Stimulated activated CD4-positive, alpha-beta T cell treated with anti-CD3 and anti-CD28 coated beads, Interleukin-15, amount 100 ng/mL, for 24 hours (primary cell): ENCODE measurements around the gene C19orf85.

ENCODE experiments used
- DNase-seq: peaks from one replicate; pipeline ENCODE4 v3.0.0-alpha.2; 2020

The C19orf85 gene

GRCh38 chr19:55488986-55489710 lies 24.6 kb upstream of the C19orf85 start:
- no peak for DNase-seq

DNA sequence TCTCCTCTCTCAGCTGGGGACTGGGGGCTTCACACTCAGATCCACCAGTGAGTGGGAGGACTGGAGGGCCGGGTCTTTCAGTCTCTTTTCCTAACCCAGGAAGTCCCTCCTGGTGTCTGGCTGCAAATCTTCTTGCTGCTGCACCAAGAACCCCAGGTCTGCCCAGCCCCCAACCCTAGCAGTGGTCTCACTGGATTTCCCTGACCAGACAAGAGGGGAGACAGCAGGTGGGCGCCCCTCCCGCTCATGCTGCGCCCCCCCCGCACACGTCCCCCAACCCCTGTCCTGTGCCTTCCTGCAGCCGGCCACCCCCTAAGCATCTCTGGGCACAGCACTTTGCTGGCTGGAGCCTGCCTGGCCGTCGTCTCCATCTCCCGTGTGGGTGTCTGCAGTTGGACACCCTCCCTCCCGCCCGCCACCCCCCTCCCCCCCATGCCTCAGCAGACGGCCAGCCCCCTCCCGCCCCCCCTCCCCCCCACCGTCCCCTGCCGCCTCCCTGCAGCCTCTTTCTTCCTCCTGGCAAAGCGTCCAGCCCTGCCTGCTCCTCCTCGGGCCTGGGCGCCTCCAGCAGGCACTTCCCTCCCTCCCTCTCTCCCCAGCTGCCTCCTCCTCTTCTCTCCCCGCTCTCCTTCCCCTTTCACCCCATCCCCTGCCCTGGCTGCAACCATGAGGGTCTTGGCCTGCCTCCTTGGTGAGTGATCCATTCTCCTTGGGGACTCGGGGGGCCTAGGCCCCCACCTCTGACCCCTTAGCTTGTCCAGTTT lies 23.6 kb upstream of the C19orf85 start, which contains the start of gene SSC5D:
SSC5D (plus strand) TSS at position 513 of the 764 bp plus-strand sequence; CDS start at position 667, 154 bp downstream.
- no peak for DNase-seq

- DNase-seq = peak; percentile 78
These were observed 22.7 kb upstream of the C19orf85 start for GRCh38 chr19:55486971-55487923.

DNA sequence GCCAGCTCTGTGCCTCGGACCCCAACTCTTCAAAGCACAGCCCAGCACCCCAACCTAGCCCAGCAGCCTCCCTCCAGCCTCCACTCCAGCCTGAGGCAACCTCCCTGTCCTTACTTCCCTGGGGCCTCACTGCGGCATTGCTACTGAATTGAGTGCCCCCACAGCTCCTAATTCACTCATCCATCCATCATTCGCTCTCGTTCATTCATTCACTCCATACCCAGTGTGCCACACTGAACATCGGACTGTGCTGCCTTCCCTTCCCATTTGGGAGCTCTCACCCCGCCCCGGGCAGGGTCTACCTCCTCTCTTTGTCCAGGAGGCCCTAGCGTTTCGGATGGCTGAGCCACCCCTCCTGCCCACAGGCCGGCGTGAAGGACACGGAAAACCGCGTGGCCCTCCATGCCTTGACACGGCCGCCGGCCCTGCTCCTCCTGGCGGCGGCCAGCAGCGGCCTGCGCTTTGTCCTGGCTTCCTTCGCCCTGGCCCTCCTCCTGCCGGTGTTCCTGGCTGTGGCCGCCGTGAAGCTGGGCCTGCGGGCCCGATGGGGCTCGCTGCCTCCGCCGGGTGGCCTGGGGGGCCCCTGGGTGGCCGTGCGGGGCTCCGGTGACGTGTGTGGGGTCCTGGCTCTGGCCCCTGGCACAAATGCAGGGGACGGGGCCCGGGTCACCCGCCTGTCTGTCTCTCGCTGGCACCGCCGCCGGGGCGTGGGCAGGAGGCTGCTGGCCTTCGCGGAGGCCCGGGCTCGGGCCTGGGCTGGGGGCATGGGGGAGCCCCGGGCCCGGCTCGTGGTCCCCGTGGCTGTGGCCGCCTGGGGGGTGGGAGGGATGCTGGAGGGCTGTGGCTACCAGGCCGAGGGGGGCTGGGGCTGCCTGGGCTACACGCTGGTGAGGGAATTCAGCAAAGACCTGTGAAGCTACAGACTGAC lies 21.8 kb upstream of the C19orf85 start:
- no peak for DNase-seq

GRCh38 chr19:55485439-55486011 lies 21.0 kb upstream of the C19orf85 start:
- no peak for DNase-seq

DNA sequence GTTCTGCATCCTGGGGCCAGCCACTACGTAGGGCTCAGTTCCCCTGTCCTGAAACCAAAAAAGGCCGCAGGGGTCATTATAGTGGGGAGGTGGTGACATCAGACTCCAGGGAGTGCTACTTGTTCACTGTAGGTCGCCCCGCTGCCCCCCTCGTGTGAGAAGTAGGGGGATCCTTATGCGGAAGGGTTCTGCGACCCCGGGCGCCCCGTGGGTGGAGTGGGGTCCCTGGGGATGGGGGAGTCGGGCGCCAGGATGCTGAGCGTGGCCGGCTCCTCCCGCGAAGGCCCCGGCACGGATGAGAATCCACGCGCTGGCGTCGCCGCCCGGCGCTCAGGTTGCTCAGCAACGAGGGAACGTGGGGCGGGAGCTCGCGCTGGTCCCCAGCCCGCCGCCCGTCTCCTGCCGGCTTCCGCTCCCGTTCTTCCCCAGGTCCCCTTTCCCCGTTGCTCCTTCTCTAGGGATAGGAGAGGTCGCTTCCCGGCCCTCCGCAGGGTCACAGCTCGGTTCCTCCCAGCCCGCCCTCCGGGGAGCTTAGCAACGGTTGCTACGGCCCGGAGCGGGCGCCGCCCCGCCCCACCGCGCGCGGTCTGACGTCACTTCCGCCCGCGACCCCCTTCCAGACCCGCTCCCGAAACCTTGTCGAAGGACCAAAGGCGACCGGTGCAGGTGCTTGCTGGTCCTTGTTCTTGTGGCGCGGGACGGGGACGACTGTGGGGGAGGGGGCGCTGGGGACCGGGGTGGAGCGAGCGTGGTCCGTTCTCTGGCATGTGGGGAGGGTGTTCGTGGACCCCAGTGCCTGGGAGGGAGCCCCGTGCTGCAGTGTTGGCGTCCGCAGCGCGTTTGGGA lies 20.3 kb upstream of the C19orf85 start, which contains the start of gene NAT14:
NAT14 (plus strand) TSS at position 596 of the 846 bp plus-strand sequence. CDS start 521 bp downstream, outside the sequence.
- peak; percentile 76 for DNase-seq

DNA sequence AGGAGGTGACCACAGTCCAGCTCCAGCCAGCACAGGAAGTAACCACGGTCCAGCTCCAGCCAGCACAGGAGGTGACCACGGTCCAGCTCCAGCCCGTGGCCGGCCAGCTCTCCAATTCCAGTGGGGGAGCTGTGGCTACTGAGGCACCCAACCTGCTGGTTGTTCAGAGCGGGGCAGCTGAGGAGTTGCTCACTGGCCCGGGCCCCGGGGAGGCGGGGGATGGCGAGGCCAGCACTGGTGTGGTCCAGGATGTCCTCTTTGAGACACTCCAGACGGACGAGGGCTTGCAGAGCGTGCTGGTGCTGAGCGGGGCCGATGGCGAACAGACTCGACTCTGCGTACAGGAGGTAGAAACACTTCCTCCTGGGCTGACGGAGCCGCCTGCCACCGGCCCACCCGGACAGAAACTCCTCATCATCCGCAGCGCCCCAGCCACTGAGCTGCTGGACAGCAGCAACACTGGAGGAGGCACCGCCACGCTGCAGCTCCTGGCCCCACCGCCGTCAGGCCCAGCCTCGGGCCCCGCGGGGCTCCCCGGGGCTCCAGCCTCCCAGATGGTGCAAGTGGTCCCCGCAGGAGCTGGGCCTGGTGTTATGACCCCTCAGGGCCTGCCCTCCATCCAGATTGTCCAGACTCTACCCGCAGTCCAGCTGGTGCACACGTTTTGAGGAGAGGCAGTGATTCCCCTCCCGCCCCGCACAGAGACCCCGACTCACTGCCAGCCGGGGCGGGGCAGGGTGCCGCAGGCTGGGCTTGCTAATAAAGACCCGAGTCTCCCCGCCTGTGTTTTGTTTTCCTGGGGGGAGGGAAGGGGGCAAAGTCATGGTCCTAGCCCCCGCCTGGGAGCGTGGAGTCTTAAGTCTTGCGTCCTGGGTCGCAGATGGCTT lies 19.4 kb upstream of the C19orf85 start:
- no peak for DNase-seq

GRCh38 chr19:55482967-55483705 lies 18.6 kb upstream of the C19orf85 start:
- DNase-seq = no peak

DNA sequence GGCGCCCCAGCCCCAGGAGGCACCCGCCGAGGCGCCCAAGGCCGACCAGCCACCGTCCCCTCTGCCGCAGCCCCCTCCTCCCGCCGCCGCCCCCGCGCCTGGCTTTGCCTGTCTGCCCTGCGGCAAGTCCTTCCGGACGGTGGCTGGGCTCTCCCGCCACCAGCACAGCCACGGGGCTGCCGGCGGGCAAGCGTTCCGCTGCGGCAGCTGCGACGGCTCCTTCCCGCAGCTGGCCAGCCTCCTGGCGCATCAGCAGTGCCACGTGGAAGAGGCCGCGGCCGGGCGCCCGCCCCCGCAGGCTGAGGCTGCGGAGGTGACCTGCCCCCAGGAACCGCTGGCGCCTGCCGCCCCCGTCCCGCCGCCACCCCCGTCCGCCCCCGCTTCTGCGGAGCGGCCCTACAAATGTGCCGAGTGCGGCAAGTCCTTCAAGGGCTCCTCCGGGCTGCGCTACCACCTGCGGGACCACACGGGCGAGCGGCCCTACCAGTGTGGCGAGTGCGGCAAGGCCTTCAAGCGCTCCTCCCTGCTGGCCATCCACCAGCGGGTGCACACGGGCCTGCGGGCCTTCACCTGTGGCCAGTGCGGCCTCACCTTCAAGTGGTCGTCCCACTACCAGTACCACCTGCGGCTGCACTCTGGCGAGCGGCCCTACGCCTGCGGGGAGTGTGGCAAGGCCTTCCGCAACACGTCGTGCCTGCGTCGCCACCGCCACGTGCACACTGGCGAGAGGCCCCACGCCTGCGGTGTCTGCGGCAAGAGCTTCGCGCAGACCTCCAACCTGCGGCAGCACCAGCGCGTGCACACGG lies 17.8 kb upstream of the C19orf85 start:
- no peak for DNase-seq

DNA sequence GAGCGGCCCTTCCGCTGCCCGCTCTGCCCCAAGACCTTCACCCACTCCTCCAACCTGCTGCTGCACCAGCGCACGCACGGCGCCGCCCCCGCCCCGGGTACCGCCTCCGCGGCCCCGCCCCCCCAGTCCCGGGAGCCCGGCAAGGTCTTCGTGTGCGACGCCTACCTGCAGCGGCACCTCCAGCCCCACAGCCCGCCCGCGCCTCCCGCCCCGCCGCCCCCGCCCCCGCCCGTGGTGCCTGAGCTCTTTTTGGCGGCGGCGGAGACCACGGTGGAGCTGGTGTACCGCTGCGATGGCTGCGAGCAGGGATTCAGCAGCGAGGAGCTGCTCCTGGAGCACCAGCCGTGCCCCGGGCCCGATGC lies 17.2 kb upstream of the C19orf85 start:
- DNase-seq = no peak

DNA sequence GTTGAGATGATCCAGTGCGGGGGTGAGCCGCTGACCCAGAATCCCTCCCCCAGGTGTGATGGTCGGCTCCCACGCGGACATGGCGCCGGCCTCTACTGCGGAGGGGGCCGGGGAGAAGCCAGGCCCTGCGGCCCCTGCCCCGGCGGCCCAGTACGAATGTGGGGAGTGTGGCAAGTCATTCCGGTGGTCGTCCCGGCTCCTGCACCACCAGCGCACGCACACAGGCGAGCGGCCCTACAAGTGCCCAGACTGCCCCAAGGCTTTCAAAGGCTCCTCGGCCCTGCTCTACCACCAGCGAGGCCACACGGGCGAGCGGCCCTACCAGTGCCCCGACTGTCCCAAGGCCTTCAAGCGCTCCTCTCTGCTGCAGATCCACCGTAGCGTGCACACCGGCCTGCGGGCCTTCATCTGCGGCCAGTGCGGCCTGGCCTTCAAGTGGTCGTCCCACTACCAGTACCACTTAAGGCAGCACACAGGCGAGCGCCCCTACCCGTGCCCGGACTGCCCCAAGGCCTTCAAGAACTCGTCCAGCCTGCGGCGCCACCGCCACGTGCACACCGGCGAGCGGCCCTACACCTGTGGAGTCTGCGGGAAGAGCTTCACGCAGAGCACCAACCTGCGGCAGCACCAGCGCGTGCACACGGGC lies 16.7 kb upstream of the C19orf85 start:
- no peak for DNase-seq

DNA sequence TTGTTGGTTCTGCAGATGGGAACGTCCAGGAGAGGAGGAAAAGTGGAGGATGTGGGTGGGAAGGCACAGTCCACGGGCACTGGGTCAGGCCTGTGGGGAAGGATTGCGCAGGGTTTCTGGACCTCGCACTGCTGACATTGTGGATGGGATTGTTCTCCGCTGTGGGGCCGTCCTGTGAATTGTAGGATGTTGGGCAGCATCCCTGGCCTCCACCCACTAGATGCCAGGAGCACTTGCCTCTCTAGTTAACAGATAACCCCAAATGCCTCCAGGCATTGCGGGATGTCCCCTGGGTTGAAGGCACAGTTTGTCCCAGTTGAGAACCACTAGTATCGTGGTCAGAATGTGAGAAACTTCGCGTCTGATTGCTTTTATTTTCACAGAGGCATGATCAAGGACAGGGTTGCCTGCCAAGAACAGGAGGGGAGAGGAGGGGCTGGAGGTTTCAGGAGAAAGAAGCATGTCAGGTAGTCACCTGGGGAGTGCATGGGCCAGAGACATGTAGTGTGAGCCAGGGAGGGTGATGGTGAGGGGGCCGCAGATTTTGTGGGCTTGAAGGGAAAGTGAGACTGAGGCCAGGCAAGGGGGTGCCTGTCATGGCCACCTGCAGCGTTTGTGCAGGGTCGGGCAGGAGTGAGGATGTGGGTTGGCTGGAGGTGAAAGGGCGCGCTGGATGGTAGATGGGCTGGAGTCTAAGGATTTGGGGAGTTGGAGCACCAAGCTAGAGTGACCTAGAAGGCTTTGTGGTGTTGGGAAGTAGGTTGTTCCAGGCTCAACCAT lies 15.1 kb upstream of the C19orf85 start:
- DNase-seq = no peak

GRCh38 chr19:55479045-55479444 lies 14.5 kb upstream of the C19orf85 start:
- DNase-seq = no peak

GRCh38 chr19:55478364-55478763 lies 13.8 kb upstream of the C19orf85 start:
- DNase-seq = no peak

- no peak for DNase-seq
These were observed 13.4 kb upstream of the C19orf85 start for GRCh38 chr19:55477905-55478304.

DNA sequence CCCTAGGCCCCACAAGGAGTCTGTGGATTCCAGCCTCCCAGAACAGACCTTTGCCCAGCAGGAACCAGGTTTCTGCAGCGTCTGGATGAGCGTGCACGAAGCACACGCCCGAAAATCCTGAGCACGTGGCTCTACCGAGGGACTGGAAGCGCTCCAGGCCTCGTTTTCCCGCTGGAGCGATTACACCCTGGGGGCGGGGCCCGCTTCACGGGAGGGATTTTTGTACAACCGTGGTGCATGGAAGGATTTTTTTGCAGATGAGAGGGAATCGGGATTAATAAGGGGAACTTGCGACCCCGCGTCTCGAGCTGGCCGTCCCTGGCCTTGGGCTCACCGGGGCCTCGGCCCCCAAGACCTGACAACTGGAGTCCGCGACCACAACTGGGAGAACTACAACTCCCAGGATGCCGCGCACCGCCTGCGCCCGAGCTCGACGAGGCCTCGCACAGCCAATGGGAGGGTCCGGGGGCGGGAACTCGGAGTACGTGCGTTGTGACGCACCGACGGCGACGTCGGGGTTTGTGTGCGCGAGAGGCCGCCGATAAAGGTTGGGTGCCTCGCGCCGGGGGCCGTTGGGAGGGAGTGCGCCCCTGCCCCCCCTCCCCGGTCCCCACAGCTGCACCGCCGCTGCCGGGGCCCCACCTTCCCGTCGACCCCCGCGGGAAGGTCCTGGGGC lies 11.7 kb upstream of the C19orf85 start, which contains the start of gene ZNF628:
ZNF628 (plus strand) TSS at position 518 of the 676 bp plus-strand sequence. CDS start 3,294 bp downstream, outside the sequence.
- DNase-seq = peak; percentile 99
